Mucosa of rectum (tissue), 2 donors: ENCODE measurements around the gene TRIL.

Source experiments
- H3K27ac ChIP-seq, 2 donors: one replicate each; pipeline ENCODE4 v1.7.0; 2013; ENCODE audit warnings: inconsistent platforms in 2 of 2, low read depth in 2 of 2, low read length in 2 of 2
- H3K27me3 ChIP-seq, 2 donors: one replicate each; pipeline ENCODE4 v1.7.0; 2013; ENCODE audit warnings: low read length in 2 of 2; ENCODE audit not compliant: control insufficient read depth in 2 of 2, insufficient read depth in 2 of 2
- H3K36me3 ChIP-seq, 2 donors: one replicate each; pipeline ENCODE4 v1.7.0; 2013; ENCODE audit warnings: low read length in 2 of 2; ENCODE audit not compliant: control insufficient read depth in 2 of 2, insufficient read depth in 2 of 2
- H3K4me1 ChIP-seq, 2 donors: one replicate each; pipeline ENCODE4 v1.7.0; 2013; ENCODE audit warnings: low read length in 2 of 2, mild to moderate bottlenecking in 1 of 2; ENCODE audit not compliant: control insufficient read depth in 2 of 2, insufficient read depth in 2 of 2
- H3K4me3 ChIP-seq, 2 donors: one replicate each; pipeline ENCODE4 v1.7.0; 2013; ENCODE audit warnings: low read length in 2 of 2
- H3K9ac ChIP-seq, 2 donors: one replicate each; pipeline ENCODE4 v1.7.0; 2013; ENCODE audit warnings: low read length in 2 of 2, low read depth in 1 of 2, mild to moderate bottlenecking in 1 of 2
- H3K9me3 ChIP-seq, 2 donors: one replicate each; pipeline ENCODE4 v1.7.0; 2013; ENCODE audit warnings: low read length in 2 of 2; ENCODE audit not compliant: control insufficient read depth in 2 of 2
- donor health status: healthy.
- donor health status: Normal muscosa, but diverticular disease.

The TRIL gene

DNA sequence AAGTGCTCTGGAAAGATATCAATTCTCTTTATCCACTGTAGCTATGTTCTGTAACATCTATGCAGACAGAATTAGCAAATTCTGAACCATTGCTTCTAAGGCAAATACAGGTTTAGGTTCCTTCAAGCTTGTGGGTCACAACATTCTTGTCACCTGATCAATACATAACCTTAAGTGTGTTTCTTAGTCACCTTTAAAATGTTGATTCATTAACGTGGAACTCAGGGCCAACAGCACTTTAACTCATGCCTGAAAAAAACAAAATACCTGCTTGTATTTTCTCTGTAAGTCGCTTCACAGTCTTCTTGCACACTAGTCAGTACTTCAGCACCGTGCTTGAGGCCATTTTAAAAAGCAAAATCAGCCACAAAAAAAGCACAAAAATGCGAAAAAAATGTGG lies 35.2 kb upstream of the TRIL start:
- H3K4me1 ChIP-seq = no peaks in the 10 kb centered on the region
- no peak overlapping the region for H3K27ac ChIP-seq
- H3K9me3 ChIP-seq = no peaks in the 10 kb centered on the region
- H3K36me3 ChIP-seq = no peaks in the 10 kb centered on the region
- no peak overlapping the region for H3K9ac ChIP-seq
- no peak overlapping the region for H3K4me3 ChIP-seq
- no peaks in the 10 kb centered on the region for H3K27me3 ChIP-seq

DNA sequence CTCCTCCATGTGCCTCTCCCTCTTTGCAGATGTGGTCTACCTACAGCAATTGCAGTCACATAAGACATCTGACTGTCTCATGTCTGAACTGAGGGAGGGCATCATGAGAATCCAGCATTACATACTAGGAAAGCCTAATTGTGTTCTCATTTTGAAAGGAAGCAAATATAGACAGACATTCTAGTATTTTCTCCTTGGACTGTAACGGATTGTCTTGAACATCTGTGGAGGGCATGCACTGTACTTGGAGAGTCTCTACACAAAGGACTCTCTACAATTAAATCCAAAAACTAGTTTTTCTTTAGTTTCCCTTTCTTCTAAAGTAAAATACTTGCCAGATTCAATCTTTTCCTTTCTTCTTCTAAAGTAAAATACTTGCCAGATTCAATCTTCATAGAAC lies 34.7 kb upstream of the TRIL start:
- no peaks in the 10 kb centered on the region for H3K27me3 ChIP-seq
- no peak overlapping the region for H3K4me3 ChIP-seq
- no peaks in the 10 kb centered on the region for H3K36me3 ChIP-seq
- H3K9me3 ChIP-seq = no peaks in the 10 kb centered on the region
- no peak overlapping the region for H3K27ac ChIP-seq
- H3K9ac ChIP-seq = no peak overlapping the region
- no peaks in the 10 kb centered on the region for H3K4me1 ChIP-seq

DNA sequence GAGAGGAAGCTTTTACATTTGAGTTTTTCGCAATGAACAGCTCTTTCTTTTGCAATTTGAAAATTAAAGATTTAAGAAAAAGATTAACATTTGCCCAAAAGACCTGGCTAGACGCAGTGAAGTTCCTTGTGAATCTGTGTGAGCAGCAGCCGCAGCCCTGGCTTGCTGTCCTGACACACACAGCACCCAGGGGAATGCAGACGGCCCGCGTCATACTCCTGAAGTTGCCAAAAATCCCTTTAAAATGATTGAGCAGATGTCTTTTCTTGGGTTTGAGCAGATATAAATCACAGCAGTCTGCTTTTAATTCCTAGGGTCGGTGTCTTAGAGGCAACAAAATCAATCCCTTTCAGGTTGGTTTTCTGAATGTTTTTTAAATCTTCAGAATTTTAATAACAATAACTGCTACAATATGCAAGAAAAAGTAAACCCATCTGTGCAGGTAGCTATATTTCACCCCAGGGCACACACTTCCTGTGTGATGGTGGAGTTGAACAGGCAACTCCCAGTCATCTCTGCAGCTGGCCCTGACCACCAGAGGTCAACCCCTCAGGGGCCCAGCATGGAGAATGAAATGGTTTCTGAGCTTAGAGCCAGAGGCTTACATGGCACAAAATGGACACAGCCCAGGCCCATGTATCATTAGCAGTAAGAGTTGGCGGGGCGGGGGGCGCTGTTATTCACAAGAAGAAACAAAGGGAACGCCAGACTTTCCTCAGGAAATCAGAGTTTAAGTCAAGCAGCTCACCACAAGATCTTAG lies 32.2 kb upstream of the TRIL start:
- no peak overlapping the region for H3K9ac ChIP-seq
- no peaks in the 10 kb centered on the region for H3K9me3 ChIP-seq
- no peaks in the 10 kb centered on the region for H3K4me1 ChIP-seq
- H3K27ac ChIP-seq = no peak overlapping the region
- H3K36me3 ChIP-seq = no peaks in the 10 kb centered on the region
- H3K27me3 ChIP-seq = no peaks in the 10 kb centered on the region
- no peak overlapping the region for H3K4me3 ChIP-seq

DNA sequence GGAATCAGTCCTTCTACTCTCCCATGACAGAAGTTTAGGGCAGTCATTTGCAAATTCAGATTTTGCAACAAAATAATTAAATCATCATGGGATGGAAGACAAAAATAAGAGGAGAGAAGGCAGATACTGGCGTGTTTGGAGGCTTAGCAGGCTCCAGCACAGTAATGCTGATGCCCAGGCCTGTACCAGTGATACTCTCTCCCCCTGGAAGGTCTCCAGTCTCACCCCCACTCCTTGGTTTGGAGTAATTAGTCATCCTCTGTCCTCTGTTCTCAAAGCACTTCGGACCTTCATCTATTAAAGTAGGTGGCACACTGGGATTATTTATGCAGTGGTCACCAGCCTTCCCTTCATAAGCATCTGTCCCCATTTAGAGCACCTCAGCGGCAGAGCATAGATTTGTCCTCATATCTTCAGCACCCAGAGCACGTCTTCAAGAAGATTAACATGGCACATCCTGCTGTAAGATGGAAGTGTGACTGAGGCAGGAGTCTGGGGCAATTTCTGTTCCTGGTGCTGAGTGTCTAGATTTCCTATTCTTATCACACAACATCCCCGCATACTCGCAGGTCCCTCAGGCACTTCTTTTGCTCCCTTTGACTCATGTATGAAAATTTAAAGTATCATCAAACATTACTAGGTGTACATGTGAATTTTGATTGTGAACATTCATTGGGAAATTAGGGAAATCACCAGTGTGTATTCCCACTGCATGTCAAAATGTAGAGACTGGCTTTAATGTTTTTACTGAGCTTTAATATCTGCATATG lies 31.3 kb upstream of the TRIL start:
- Histone ChIP-seq H3K9ac (no peak overlapping the region), H3K4me3 (no peak overlapping the region), H3K27me3 (no peaks in the 10 kb centered on the region), H3K4me1 (no peaks in the 10 kb centered on the region), H3K36me3 (no peaks in the 10 kb centered on the region), H3K27ac (no peak overlapping the region), H3K9me3 (no peaks in the 10 kb centered on the region)

DNA sequence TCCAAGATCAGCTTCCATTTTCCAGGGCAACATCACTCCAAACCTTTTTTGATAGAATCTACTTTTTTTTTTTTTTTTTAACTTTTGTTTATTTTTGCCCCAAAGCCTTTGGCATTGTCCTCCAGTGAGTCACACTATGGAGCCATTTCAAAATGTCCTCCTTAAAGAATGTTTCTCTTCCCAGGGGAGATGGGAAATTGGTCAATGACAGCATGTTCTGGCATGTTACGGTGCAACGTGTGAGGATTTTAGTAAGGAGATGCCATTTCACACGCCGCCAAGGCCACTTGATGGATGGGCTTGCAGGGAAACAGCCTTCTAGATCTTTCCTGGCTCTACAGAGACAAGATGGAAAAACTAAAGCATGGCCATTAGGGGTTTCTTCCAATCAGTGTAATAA lies 30.7 kb upstream of the TRIL start:
- Histone ChIP-seq H3K9me3 (no peaks in the 10 kb centered on the region), H3K4me3 (no peak overlapping the region), H3K27me3 (no peaks in the 10 kb centered on the region), H3K27ac (no peak overlapping the region), H3K36me3 (no peaks in the 10 kb centered on the region), H3K9ac (no peak overlapping the region), H3K4me1 (no peaks in the 10 kb centered on the region)

DNA sequence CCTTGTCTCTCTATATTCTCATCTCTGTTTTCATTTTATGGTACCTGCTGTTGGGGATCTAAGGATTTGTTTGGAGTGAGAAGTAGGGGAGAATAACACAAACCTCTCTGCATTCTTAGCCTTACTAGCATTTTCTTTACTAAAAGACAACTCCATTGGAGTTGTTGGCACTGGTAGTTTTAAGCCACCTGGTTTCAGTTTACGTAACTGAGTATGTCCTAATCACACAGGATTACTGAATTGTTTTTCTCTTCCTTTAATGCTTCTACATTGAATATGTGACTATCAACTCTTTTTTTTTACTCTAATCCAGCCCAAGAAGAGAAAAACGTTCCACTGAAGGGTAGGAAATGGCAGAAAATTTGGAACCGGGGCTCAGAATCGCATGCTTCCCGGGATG lies 30.0 kb upstream of the TRIL start:
- no peak overlapping the region for H3K4me3 ChIP-seq
- H3K9ac ChIP-seq = no peak overlapping the region
- H3K27ac ChIP-seq = no peak overlapping the region
- no peaks in the 10 kb centered on the region for H3K9me3 ChIP-seq
- H3K36me3 ChIP-seq = no peaks in the 10 kb centered on the region
- H3K27me3 ChIP-seq = no peaks in the 10 kb centered on the region
- H3K4me1 ChIP-seq = no peaks in the 10 kb centered on the region

DNA sequence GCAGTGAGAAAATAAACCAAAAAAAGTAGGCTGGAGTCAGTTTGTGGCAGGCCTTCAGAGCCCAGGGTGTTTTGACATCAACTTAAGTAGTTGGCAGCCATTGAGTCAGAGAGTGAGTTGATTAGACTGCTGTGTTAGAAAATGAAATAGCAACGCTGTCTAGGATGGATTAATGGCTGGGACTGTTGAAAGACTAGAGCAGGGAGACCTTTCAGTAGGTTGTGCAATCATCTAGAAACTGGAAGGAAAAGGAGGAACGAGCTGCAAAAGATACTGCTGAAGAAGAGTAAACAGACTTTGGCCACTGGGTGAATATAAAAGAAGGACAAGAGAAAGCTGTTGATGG lies 28.6 kb upstream of the TRIL start:
- no peaks in the 10 kb centered on the region for H3K36me3 ChIP-seq
- H3K27me3 ChIP-seq = no peaks in the 10 kb centered on the region
- no peaks in the 10 kb centered on the region for H3K9me3 ChIP-seq
- no peak overlapping the region for H3K9ac ChIP-seq
- no peak overlapping the region for H3K4me3 ChIP-seq
- no peaks in the 10 kb centered on the region for H3K4me1 ChIP-seq
- H3K27ac ChIP-seq = peak overlapping the region in 1 of 2 donors; percentile 4

DNA sequence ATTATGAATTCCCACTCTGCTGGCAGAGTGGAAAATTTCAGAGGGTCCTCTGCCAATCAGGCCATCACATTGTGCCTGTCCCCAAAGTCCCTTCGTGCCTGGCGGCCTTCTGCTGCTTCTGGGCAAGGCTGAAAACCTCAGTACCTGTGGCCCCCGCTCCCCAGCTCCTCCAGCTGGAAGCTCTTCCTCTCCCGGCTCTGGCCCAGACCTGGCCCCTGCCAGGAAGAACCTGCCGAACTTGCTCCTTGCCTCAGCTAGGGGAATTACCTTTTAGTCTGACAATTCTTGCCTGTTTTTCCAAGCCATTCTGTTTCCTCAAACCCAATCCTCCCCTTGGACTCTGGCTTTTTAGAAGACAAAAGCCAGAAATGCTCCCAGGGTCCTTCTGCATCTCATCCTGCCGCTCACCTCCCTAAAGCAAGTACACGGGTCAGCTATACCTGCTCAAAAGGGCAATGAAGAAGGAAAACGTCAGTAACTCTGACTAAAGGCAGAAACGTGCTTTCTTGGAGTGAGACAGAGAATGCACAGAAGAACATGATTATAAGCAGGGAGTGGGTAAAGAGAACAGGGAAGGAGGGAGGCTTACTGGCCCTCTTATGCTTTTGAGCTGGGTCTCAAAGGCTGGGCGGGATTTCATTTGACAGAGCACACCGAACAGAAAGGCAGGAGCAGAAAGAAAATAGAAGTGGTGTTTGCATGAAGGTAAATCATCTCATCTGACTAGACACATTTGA lies 28.1 kb upstream of the TRIL start:
- Histone ChIP-seq H3K27ac (no peak overlapping the region), H3K4me1 (no peaks in the 10 kb centered on the region), H3K9ac (no peak overlapping the region), H3K36me3 (no peaks in the 10 kb centered on the region), H3K27me3 (no peaks in the 10 kb centered on the region), H3K9me3 (no peaks in the 10 kb centered on the region), H3K4me3 (no peak overlapping the region)

DNA sequence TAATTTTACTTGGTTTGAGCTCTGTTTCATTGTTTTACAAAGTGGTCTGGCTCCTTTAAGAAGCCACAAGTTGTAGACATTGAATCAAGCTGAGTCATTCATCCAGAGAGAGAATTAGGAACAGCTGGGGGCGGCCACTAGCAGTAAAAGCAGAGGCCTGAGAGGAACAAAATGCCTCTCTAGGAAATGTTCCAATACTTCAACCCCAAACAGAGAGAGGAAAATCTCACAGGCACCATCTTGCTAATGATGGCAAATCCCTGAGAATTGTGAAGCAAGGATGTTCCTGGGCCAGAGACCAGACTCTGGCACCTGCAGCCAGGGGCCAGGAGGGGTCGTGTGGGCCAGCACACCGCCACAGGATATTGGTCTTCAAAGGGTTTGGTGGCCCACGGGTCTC lies 26.5 kb upstream of the TRIL start:
- Histone ChIP-seq H3K27me3 (no peaks in the 10 kb centered on the region), H3K9me3 (no peaks in the 10 kb centered on the region), H3K4me1 (no peaks in the 10 kb centered on the region), H3K27ac (peak overlapping the region in 1 of 2 donors; percentile 9), H3K36me3 (no peaks in the 10 kb centered on the region), H3K4me3 (no peak overlapping the region), H3K9ac (no peak overlapping the region)

DNA sequence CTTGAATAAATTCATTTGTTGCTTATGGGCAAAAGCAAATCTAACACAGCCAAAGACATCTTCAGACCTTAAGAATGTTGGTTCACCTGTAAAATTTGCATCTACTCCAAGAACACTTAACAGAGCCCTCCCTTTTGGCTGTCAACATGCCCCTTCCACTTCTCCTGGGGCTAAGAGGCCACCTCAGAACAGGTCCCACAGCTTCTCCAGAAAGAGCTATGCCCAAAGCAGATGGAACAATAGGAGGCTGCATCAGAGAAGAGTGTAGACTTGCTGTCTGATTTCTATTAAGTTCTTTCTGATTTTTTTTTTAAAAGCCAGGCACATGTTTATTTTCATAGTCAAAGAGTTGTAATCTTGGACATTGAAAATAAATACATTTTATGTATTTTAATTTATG lies 26.1 kb upstream of the TRIL start:
- H3K9me3 ChIP-seq = no peaks in the 10 kb centered on the region
- no peak overlapping the region for H3K9ac ChIP-seq
- H3K36me3 ChIP-seq = no peaks in the 10 kb centered on the region
- no peaks in the 10 kb centered on the region for H3K4me1 ChIP-seq
- no peak overlapping the region for H3K27ac ChIP-seq
- H3K27me3 ChIP-seq = no peaks in the 10 kb centered on the region
- H3K4me3 ChIP-seq = no peak overlapping the region
